G401.6 (cell line): Measurements from ENCODE around the gene CSNK1D.
"Not testable (repeated sequence)": the region's sequence is repeated elsewhere in the genome, so short reads cannot be mapped to it uniquely, and the experiment has no call there.

Experiments used
- FAIRE-seq: peaks from 2 replicates; lab custom pipeline; 2012; peaks lifted over from hg19 to GRCh38; lab: Jason Lieb, UNC

Gene CSNK1D

DNA sequence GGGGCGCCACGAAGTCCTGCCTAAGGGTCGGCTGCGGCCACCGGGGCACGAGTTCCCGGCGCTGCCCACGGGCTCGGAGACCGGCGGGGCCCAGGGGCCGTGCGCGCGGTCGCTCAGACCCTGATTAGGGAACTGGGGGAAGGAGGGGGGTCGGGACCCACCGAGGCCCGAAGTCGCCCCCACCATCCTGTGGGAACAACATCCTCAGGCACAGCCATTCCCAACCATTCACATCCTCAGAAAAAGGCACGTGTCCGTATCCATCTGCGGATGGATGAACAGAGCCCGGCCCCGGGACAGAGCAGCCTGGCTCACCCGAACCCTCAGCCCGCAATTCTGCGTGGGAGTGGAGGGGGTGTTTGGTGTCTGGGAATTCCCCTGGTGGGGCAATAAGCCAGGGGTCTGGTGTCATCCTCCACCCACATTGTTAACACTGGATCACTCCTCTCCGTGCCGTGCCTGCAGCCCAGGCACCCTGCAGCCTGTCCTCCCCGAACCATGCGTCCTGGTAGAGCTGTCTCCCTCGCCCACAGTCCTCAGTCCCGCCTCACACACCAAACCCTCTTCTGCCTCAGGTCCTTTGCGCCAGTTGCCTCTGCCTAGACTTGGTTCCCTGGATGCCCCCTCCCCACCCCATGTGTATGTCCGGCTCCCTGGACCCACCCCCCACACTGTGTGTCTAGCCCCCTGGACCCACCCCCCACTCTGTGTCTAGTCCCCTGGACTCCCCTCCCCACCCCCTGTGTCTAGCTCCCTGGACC is 60.1 kb downstream of the CSNK1D start:
- no peak for FAIRE-seq

- no peak for FAIRE-seq
Observed at GRCh38 chr17:82212331-82213250, 60.9 kb downstream of the CSNK1D start, which contains the start of gene CCDC57. Gene CCDC57, minus strand, starts transcription at chr17:82212842. Its CDS starts 10,898 bp downstream, at chr17:82201944.

- not testable (repeated sequence) for FAIRE-seq
Observed at GRCh38 chr17:82210655-82211054, 62.8 kb downstream of the CSNK1D start.

GRCh38 chr17:82205720-82206508 is 67.6 kb downstream of the CSNK1D start:
- peak; percentile 3 for FAIRE-seq

GRCh38 chr17:82204831-82205719 is 68.4 kb downstream of the CSNK1D start:
- no peak for FAIRE-seq

DNA sequence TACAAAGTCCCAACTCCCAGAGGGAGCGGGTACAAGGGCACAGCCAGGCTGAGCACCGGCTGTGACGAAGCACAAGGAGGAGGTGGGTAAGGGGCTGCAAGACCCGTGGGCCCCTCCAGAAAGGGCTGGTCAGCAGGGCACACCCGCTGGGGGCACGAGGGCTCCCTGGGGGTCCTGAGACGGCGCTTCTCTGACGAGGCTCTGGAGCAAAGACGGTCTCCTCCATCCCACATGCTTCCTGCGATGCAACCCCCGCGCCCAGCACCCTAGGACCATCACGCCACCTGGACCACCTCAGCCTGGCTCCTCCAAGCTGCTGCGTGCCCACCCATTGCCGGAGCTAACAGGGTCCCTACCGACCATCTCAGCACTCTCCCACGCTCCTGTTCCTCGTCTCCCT is 69.6 kb downstream of the CSNK1D start:
- no peak for FAIRE-seq

DNA sequence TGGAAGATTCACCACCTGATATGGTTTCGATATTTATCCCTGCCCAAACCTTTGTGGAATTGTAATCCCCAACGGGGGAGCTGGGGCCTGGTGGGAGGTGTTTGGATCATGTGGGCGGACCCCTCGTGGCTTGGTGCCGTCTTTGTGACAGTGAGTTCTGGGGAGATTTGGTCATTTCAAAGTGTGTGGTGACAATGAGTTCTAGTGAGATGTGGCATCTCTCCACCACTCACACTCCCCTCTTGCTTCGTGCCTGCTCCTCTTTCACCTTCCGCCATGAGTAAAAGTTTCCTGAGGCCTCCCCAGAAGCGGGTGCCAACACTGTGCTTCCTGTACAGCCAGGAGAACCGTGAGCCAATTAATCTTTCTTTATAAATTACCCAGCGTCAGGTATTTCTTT is 70.5 kb downstream of the CSNK1D start:
- FAIRE-seq, result no peak

DNA sequence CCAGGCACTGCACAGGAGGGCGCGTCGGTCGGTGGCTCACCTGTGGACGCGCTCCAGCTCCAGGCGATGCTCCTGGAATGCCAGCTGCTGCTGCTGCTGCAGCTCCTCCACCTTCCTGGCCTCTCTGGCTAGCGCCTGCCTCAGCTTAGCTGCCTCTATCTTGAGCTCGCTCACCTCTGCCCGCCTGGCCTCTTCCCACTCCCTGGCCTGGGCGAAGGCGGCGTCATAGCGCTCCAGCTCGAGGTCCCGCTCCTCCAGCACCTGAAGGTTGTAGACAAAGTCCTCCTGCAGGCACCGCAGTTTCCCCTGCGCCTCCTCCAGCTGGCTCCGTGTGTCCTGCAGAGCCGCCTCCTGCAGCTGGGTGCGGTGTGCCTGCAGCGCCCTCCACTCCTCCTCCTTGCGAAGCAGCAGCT is 72.0 kb downstream of the CSNK1D start:
- no peak for FAIRE-seq

- no peak for FAIRE-seq
Observed at GRCh38 chr17:82200743-82201497, 72.6 kb downstream of the CSNK1D start.

GRCh38 chr17:82200135-82200534 is 73.4 kb downstream of the CSNK1D start:
- FAIRE-seq, result no peak

DNA sequence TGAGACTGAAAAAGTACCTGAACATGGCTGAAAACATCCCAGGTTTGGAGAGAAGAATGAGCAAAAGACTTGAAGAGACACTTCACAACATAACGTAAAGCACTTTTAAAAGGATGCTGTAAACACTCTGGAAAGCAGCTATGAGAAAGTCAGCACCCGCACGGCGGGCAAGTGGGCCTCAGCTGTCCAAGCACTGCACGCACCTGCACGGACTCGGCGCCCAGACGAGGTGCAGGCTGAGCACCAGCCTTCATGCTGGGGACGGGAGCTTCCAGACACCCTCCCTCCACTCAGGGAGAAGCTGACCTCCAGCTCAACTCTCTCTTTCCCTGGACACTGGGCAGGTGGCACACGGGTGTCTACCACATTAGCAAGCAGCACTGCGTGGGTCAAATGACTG is 74.0 kb downstream of the CSNK1D start:
- FAIRE-seq, result no peak

DNA sequence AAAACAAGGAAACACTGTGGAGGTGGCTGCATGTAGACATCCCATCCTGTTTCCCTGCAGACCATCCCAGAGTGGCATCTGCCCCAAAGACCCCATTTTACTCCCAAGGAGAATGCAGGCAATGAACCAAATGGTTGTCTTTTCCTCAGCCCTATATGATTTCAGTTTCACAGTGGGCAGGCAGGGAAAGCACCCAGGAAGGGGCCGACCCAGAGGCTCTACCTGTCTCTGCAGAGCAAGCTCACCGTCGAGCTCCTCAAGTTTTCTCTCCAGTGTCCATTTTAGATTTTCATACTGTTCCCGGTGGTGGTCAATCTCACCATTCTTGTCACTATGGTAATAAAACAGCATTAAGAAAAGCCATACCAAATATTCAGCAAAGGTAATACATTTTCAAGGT is 75.4 kb downstream of the CSNK1D start:
- no peak for FAIRE-seq

DNA sequence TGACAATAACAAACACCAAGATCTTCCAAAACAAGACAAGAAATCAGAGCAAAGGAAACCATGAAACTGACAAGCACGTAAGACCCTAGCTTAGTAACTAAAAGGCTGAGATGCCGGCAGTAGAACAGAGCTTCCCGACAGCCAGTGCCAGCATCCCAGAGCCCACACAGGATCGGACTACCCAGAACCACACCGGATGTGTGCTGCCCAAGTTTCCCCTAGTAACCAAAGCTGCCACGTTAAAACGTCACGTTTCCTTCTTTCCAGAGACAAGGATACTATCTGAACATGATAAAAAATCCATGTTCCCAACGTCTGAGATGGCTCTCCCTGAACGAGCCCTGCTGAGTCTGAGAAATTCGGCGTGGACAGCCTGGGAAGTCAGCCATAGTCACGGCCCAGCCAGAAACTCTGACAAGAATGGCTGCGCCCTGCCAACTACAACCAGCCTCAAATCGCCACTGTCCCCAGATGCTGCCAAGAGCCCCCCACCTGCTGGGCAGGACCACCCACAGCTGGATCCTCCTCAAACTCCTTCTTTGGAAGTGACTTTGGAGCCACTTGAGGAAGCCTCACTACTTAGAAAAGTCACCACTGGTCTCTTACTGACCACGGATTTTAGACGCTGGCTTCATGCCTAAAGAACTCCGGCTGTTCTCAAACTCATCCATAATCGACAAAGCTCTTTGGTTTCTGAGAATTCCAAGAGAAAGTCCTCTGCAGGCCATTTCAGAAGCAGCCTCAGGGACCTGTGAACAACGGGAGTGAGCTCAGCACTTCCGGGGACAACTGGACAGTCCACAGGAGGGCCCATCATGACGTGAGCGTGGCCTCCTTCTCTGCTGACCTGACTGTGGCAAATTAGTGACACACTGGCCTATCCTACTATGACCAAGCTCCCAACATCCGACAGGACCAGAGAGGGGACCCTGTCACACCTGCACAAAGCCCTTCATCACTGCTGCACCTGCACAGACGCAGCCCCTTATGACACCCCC is 77.5 kb downstream of the CSNK1D start:
- FAIRE-seq, result no peak

GRCh38 chr17:82194765-82195164 is 78.7 kb downstream of the CSNK1D start:
- no peak for FAIRE-seq

GRCh38 chr17:82193520-82194220 is 79.8 kb downstream of the CSNK1D start:
- no peak for FAIRE-seq

- not testable (repeated sequence) for FAIRE-seq
Observed at GRCh38 chr17:82193050-82193449, 80.5 kb downstream of the CSNK1D start.
